Urinary bladder (tissue), 4 donors: ENCODE data around the gene NRIP1. TPM values are rescaled to one million over a fixed set of nuclear protein-coding genes. Genes with fewer than 3 reads are reported as not detected.
"Not testable (repeated sequence)": the region's sequence is repeated elsewhere in the genome, so short reads cannot be mapped to it uniquely, and the experiment has no call there.

Experiments used
- DNase-seq: peaks from one replicate; pipeline ENCODE4 v3.0.0-alpha.2; 2015; ENCODE audit errors: extremely low spot score
- H3K27ac ChIP-seq: one replicate; pipeline ENCODE4 v1.5.1; 2013; ENCODE audit warnings: low read depth, mild to moderate bottlenecking, moderate library complexity
- H3K36me3 ChIP-seq: one replicate; pipeline ENCODE4 v1.6.1; 2013; ENCODE audit warnings: mild to moderate bottlenecking, moderate library complexity; ENCODE audit not compliant: insufficient read depth
- H3K4me1 ChIP-seq: one replicate; pipeline ENCODE4 v1.6.1; 2013; ENCODE audit warnings: mild to moderate bottlenecking, moderate library complexity; ENCODE audit not compliant: insufficient read depth
- H3K4me3 ChIP-seq: one replicate; pipeline ENCODE4 v1.5.1; 2013; ENCODE audit warnings: low read depth, low read length
- WGBS: extraction: QIAGEN DNeasy Blood & Tissue Kit; methylation state at CpG from one replicate; pipeline ENCODE4 v1.1.7; 2013; 5-methylcytosine and 5-hydroxymethylcytosine counted together
- polyA plus RNA-seq: library from polyadenylated mRNA; stranded (reverse); fragments of 200-250 nt; gene quantifications from one replicate; pipeline ENCODE4 v1.2.3, GENCODE V29; 2013
- total RNA-seq: library from RNA; depleted of rRNA; stranded (reverse); fragments of >200 nt; gene quantifications from one replicate; pipeline ENCODE4 v1.2.3, GENCODE V29; 2014
- donor health status: healthy with polysubstance abuse.
- donor health status: healthy.

NRIP1 gene
- total and polyA plus RNA-seq, 2 donors = 11.2 to 104 TPM

DNA sequence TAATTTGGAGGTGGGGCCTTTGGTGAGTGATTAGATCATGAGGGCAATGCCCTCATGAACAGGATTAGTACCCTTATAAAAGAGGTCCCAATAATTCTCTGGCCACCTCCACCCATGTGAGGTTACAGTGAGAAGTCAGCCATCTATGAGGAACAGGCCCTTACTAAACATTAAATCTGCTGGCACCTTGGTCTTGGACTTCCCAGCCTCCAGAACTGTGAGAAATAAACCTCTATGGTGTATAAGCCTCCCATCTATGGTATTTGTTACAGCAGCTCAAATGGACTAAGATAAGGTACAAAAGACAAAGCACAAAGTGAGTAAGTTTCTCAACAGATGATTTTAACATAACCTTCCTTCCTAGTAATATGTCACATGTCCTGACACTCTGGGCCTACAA lies 22.3 kb downstream of the NRIP1 start:
- DNase-seq = no peak
- no peak overlapping the region for H3K4me3 ChIP-seq
- no peaks in the 10 kb centered on the region for H3K36me3 ChIP-seq
- H3K27ac ChIP-seq = no peak overlapping the region
- H3K4me1 ChIP-seq = no peaks in the 10 kb centered on the region

GRCh38 chr21:15039607-15040299 lies 25.0 kb downstream of the NRIP1 start:
- 99% methylated on average over 1 of the region's 1 CpG for WGBS
- no peaks in the 10 kb centered on the region for H3K4me1 ChIP-seq
- H3K4me3 ChIP-seq = no peak overlapping the region
- H3K36me3 ChIP-seq = no peaks in the 10 kb centered on the region
- H3K27ac ChIP-seq = no peak overlapping the region
- no peak for DNase-seq

- no peak overlapping the region for H3K4me3 ChIP-seq
- 90% methylated on average over 1 of the region's 1 CpG for WGBS
- no peaks in the 10 kb centered on the region for H3K4me1 ChIP-seq
- H3K36me3 ChIP-seq = no peaks in the 10 kb centered on the region
- H3K27ac ChIP-seq = no peak overlapping the region
- DNase-seq = no peak
Measured at GRCh38 chr21:15037900-15038293, 26.9 kb downstream of the NRIP1 start.

GRCh38 chr21:15037095-15037899 lies 27.5 kb downstream of the NRIP1 start:
- no peak overlapping the region for H3K4me3 ChIP-seq
- H3K36me3 ChIP-seq = no peaks in the 10 kb centered on the region
- 90% methylated on average over 5 of the region's 5 CpGs for WGBS
- no peaks in the 10 kb centered on the region for H3K4me1 ChIP-seq
- no peak for DNase-seq
- H3K27ac ChIP-seq = no peak overlapping the region

DNA sequence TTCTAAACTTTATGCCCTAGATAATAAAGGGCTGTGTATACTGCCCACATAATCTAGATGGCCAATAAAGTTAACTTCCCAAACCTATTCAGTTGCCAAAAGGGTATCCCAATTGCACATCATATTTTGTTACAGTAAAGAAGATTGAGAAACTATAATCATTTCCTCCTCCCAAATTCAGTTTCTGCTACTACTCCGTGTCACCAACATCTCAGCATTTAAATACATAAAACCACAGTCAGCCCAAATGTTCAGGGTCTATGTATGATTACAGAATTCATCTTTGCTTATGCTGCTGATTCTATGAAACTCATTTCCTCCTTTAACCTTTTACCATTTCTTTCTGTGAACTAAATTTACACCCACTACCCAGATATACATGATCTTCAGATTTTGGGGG lies 28.6 kb downstream of the NRIP1 start:
- 72% methylated on average over 1 of the region's 1 CpG for WGBS
- no peak overlapping the region for H3K4me3 ChIP-seq

GRCh38 chr21:15034126-15034853 lies 30.5 kb downstream of the NRIP1 start:
- no peak for DNase-seq
- no peak overlapping the region for H3K4me3 ChIP-seq
- no peaks in the 10 kb centered on the region for H3K36me3 ChIP-seq
- 33% methylated on average over 2 of the region's 2 CpGs for WGBS
- no peaks in the 10 kb centered on the region for H3K4me1 ChIP-seq
- H3K27ac ChIP-seq = no peak overlapping the region

More for the DNA sequence above, 28.6 kb downstream of the NRIP1 start:
- no peaks in the 10 kb centered on the region for H3K36me3 ChIP-seq
- no peak overlapping the region for H3K27ac ChIP-seq
- no peaks in the 10 kb centered on the region for H3K4me1 ChIP-seq
- no peak for DNase-seq

GRCh38 chr21:15031790-15032357 lies 32.9 kb downstream of the NRIP1 start:
- no peaks in the 10 kb centered on the region for H3K36me3 ChIP-seq
- DNase-seq = no peak
- H3K4me1 ChIP-seq = peaks cover 2% of the 10 kb centered on the region
- no peak overlapping the region for H3K27ac ChIP-seq
- WGBS = 81% methylated on average over 3 of the region's 4 CpGs
- H3K4me3 ChIP-seq = no peak overlapping the region

DNA sequence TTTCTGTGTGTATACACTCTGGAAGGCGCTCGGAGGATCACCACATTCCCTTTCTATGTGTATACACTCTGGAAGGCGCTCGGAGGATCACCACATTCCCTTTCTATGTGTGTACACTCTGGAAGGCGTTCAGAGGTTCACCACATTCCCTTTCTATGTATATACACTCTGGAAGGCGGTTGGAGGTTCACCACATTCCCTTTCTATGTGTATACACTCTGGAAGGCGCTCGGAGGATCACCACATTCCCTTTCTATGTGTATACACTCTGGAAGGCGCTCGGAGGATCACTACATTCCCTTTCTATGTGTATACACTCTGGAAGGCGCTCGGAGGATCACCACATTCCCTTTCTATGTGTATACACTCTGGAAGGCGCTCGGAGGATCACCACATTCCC lies 33.4 kb downstream of the NRIP1 start:
- H3K36me3 ChIP-seq, H3K4me1 ChIP-seq, H3K4me3 ChIP-seq, H3K27ac ChIP-seq, DNase-seq: not testable (repeated sequence)
- WGBS = 87% methylated on average over 12 of the region's 14 CpGs

DNA sequence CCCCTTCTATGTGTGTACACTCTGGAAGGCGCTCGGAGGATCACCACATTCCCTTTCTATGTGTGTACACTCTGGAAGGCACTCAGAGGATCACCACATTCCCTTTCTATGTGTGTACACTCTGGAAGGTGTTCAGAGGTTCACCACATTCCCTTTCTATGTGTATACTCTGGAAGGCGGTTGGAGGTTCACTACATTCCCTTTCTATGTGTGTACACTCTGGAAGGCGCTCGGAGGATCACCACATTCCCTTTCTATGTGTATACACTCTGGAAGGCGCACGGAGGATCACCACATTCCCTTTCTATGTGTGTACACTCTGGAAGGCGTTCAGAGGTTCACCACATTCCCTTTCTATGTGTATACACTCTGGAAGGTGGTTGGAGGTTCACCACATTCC lies 33.9 kb downstream of the NRIP1 start:
- WGBS = 97% methylated on average over 8 of the region's 8 CpGs
- H3K4me3 ChIP-seq, H3K27ac ChIP-seq, DNase-seq, H3K36me3 ChIP-seq, H3K4me1 ChIP-seq: not testable (repeated sequence)

GRCh38 chr21:15029077-15029476 lies 35.7 kb downstream of the NRIP1 start:
- no peak for DNase-seq
- no peak overlapping the region for H3K27ac ChIP-seq
- H3K36me3 ChIP-seq = no peaks in the 10 kb centered on the region
- H3K4me3 ChIP-seq = no peak overlapping the region
- H3K4me1 ChIP-seq = peaks cover 2% of the 10 kb centered on the region
- 86% methylated on average over 4 of the region's 4 CpGs for WGBS

DNA sequence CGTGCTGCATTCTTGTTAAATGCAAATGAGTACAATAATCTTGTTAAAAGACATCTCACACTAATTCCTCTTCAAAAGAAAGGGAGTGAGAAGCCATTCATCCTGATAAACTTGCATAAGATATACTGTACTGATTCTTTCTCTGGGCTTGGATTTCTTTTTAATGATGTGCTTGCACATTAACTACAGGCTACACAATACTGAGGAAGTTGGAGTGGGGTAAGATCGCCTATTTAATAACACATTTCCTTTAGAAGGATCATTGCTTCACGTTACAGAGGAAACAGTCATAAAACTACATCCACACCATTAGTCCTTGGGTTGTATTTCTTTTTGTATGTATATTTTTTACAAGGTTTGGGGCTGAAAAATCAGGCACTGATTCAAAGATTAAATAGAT lies 36.6 kb downstream of the NRIP1 start:
- Histone ChIP-seq H3K4me3 (no peak overlapping the region), H3K27ac (no peak overlapping the region), H3K36me3 (no peaks in the 10 kb centered on the region), H3K4me1 (peaks cover 2% of the 10 kb centered on the region)
- WGBS = 55% methylated on average over 3 of the region's 3 CpGs
- no peak for DNase-seq

DNA sequence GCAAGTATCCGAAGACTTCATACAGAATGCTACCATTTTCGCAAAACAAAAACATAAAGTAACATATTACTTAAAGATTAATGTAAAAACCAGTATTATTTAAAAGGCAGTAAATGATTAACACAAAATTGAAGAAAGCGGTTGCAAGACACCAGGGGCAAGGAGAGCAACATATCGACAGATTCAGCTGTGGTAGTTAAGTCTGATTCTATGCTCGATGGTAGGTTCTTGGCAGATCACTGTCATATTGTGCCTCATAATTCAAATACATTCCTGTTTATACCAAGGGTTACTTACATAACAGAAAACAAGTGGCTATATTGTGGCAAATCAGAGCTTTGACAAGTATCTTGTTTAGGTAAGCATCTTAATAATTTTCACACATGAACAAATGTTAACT lies 37.7 kb downstream of the NRIP1 start:
- H3K36me3 ChIP-seq = no peaks in the 10 kb centered on the region
- 92% methylated on average over 5 of the region's 5 CpGs for WGBS
- DNase-seq = no peak
- no peak overlapping the region for H3K4me3 ChIP-seq
- H3K4me1 ChIP-seq = peaks cover 2% of the 10 kb centered on the region
- H3K27ac ChIP-seq = no peak overlapping the region

DNA sequence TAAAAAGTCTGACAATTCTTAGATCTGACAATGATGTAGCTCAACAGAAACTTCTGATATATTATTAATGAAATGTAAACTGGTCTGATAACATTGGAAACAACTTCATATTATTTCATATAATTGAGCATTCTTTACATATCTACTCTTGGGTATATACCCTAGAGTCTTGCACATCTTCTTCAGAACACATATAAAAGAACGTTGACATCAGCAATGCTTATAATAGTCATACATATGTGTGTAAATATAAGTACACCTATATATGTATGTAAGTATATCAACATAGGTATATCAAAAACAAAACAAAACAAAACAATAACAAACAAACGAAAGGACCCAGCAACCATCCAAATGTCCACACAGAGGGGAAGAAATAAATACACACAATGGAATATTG lies 38.4 kb downstream of the NRIP1 start:
- Histone ChIP-seq H3K36me3 (no peaks in the 10 kb centered on the region), H3K4me3 (no peak overlapping the region), H3K27ac (no peak overlapping the region), H3K4me1 (peaks cover 2% of the 10 kb centered on the region)
- DNase-seq = no peak
- WGBS = 84% methylated on average over 2 of the region's 2 CpGs
